HK-2 (cell line): ENCODE data around the gene CSNK1A1L.

Source experiments
- DNase-seq: peaks from one replicate; pipeline ENCODE4 v3.0.0-alpha.2; 2018; ENCODE audit not compliant: unreplicated experiment

Gene CSNK1A1L

DNA sequence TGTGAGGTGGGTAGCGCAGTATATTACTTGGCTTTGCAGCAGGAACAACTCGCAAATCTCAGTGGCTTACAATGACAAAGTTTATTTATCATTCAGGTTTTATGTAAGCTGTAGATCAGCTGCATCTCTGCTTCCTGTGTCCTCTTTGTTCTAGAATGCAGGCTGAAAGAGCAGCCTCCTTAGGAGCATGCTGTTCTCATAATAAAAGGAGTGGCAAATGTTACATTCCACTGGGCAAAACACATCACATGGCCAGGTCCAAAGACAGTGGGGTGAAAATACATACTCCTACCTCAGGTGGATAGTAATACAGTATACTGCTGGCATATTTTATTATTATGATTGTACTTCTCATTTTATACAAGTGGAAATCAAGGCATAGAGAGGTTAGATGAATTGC lies 1.2 kb upstream of the CSNK1A1L start:
- DNase-seq: no peak

DNA sequence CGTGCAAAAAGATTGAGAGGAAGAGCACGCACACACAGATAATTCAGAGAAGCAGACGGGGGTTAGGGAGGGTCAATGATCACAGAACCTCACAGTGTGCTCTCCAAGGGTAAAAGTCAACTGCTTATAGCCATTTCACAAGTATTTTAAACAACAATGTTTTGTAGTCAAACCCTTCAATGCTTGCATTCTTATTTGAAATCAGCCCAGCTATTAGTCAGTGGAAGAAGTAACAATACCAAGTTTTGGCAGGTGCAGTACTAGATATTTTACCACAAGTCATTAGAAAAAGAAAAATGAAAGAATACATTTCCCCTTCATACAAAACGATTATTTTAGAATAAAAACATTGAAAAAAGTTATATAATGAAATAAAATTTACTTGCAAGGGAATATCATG lies 2.6 kb downstream of the CSNK1A1L start:
- no peak for DNase-seq

DNA sequence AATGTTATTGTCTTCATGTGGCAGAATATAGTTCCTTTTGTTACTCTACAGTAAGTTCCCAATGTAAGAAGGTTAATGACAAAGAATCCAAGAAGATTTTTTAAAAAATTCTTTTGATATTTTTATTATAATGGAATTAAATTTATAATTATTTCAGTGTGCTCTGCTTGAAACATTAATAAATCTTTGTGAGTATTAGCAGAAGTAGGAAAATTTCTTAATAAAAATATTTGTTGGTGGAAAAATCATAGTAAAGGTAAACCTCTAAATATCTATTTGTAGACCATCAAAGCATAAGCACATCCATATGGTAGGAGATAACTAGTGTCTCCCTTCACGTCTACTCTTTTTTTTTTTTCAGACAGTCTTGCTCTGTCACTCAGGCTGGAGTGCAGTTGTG lies 4.3 kb downstream of the CSNK1A1L start:
- DNase-seq: no peak

DNA sequence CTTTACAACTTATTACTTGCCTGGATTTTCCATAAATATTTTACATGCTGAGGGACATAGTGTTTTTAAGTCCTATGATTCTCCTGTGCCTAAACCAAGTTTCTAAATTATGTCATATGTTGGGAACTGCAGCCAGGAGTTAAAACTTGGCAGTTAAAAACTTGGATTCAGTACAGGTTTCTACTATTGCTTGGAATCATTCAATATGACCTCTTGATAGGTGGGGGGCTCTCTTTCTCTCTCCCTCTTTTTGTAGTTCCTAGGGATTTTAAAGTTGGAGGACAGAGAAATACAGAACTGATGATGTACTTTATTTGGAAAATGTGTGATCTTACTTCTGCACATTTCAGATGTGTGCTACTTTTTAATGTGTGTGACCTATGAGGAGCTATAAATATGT lies 4.7 kb downstream of the CSNK1A1L start:
- no peak for DNase-seq

DNA sequence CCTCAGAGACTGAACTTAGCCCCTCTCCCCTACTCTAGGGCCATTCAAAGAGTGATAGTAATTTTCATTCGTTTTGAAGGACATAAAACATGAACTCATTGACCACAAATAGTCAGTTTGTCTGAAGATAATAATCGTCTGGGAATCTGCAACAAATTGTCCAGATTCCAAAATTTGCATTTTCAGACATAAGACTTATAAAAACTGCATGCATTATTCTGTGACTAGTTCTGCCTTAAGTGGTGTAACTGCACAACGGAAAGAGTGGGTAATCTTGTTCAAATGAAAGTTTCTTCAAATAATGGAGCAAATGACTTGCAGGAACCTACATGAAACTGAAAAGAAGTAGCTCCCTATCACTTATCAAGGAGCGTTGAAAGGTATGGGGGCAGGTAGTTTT lies 8.4 kb downstream of the CSNK1A1L start:
- DNase-seq: no peak

DNA sequence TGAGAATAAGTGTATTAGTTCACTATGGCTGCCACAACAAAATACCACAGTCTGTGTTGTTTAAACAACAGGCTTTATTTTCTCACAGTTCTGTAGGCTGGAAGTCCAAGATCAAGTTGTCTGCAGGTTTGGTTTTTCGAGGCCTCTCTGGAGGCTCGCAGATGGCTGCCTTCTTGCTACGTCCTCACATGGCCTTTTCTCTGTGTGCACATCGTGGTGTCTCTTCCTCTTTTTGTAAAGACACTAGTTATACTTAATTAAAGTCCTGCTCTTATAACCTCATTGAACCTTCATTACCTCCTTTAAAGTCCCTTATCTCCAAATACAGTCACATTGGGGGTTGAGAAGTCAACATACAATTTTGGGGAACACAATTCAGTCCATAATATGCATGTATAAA lies 10.6 kb downstream of the CSNK1A1L start:
- no peak for DNase-seq

DNA sequence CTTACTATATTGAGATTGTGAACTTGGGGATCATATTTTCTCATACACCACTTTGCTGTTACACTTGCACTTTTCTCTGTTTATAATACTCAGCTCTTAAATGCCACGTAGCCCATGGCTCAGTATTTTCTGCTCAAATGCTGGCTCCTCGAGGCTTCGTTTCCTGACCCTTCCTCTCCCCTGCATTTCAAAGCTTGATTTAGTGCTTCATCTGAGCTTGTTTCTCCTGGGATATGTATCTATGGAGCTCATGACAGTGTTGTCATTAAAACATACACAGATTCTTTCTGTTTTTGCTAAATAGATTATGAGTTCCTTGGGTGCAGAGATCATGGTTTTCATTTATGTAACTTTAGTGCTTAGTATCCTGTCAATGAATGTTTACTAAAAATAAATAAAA lies 11.4 kb downstream of the CSNK1A1L start:
- no peak for DNase-seq

DNA sequence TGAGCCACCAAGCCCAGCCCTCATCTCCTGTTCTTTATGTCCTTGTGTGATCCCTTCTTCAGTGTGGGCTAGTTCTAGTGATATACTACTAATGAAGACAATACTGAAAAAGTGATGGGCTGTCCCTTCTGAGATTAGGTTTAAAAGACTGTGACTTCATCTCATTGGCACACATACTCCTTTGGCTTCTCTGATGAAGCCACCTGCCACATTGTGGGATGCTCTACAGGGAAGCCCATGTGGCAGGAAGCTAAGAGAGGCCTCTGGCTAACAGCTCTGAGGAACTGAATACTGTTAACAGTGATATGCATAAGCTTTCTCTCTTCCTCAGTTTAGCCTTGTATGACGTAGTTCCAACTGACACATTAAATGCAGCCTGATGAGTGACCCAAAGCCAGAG lies 13.6 kb downstream of the CSNK1A1L start:
- no peak for DNase-seq

DNA sequence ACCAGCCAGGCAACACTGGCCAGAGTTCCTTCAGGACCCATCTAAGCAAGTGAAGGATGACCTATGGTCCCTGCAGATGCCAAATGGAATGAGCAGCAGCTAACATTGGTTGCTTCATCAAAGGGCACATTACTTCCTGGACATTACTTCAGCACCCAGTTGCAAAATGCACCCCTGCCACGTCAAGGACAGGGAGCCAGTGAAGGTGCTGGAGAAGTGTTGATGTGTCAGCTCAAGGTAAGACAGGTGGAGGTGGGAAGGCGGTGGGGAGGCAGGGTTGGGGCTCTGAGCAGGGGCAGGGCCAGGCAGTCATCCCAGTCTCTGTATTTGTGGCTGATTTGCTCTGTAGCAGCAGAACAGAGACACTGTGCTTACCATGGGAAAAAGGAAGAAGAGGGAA lies 14.6 kb downstream of the CSNK1A1L start:
- DNase-seq: no peak

DNA sequence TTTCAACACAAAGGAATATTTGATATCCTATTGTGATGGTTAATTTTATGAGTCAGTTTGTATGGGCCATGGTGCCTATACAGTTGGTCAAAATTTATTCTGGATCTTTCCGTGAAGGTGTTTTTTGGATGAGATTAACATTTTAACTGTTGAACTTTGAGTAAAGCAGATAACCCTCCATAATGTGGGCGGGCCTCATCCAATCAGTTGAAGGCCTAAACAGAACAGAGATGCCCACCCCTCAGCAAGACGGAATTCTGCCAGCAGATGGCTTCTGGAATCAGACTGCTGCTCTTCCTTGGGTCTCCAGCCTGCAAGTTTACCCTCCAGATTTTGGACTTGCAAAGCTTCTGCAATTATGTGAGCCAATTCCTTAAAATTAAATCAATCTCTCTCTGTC lies 16.0 kb downstream of the CSNK1A1L start:
- no peak for DNase-seq

DNA sequence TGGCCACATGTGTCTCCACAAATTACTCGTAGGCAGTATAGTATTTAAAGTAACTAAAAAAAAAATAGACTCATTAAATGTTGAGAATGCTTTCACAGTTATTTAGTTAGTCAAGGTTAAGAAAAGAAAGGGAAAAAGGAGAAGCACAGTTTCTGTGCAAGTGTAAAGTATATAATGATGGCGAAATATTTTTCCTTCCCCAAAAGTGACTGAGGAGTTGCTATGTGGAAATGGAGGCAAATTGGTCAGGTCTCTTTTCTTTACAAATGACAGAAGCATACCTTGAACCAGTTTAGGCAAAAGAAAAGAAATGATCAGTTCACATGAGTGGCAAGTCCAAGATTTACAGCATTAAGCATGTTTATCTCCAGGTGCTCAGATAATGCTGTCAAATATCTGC lies 18.0 kb downstream of the CSNK1A1L start:
- DNase-seq: no peak

DNA sequence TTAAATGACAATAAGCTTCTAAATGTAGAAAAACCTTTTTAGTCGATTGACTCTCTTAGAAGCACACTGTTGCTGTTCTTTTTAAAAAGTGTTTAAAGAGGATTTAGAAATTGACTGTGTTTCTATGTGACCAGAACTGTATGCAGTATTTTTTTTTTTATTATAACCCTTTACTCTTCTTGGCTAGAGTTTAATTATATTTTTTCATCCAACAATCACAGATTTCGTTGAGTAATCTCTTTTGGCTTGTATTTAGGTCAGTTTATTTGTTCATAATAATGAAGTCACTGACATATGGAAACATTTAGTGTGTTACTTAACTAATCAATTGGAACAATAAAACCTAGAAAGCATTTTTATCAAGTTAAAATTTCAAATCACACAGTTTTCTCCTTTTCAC lies 19.9 kb downstream of the CSNK1A1L start:
- no peak for DNase-seq

DNA sequence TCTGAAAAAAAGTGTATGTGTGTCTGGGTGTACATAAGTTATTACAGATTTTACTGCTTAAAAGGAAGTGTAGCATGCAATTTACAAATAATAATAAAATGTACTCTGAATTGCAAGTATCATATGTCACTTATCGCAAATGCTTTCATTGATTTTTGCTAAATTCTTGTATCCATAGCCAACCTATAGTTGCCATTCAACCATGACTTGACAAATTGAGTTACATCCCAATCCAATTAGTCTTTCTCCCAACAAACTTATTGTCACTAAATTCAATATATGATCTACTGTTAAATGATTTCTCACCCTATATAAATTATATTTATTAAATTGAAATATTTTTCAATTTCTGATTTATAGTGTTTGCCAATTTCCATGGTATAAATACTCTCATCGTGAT lies 28.6 kb downstream of the CSNK1A1L start:
- no peak for DNase-seq

DNA sequence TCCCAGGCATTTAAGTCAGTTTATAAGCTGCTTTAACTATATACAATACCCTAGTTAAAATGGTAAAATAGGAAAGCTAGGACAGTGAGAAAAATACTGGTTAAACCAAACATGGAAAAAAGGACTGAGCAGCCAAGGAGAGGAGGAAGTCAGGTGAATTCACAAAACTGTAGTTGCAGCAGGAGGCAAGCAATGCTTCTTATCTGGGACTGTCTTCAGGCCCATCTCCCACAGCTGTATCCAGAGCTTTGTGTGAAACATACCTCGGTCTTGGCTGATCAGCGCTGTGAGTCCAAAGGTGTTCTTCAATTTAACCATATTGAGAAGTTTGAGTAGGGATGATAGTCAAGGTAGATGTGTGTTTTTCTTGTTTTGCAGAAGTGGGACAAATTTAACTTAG lies 30.3 kb downstream of the CSNK1A1L start:
- no peak for DNase-seq

DNA sequence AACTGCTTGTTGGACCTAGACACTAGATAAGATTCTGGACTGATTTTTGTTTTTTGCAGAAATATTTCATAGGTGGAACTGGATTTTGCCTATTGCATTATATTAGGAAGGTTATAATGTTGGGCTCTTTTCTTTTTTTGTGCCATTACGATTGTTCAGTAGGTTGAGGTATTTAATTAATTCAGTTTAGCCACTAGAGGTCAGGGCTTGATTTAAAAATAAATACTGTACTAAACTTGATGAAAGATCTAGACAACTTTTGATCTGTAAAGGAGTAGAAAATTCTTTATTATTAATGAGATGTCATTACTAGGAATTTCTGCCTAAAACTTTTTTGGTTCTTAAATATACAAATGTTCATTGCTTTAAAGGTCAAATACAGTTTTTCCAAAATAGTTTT lies 30.8 kb downstream of the CSNK1A1L start:
- no peak for DNase-seq

DNA sequence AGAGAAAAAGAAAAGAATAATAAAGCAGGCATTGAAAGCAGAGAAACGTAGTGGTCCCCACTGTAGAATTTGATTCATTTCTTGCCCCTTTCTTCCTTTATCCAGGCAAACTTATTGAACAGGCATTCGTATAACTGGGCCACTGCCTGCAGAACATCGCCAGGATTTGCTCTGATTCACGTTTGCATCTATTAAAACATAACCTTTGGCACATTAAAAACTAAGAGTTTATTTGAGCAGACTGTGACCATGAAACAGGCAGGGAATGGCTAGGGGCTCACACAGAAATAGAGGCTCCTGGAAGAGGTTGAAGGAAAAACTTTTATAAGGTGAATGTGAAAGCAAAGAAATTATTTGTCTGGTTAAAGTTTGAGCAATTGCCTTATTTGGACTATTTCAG lies 33.4 kb downstream of the CSNK1A1L start:
- no peak for DNase-seq

DNA sequence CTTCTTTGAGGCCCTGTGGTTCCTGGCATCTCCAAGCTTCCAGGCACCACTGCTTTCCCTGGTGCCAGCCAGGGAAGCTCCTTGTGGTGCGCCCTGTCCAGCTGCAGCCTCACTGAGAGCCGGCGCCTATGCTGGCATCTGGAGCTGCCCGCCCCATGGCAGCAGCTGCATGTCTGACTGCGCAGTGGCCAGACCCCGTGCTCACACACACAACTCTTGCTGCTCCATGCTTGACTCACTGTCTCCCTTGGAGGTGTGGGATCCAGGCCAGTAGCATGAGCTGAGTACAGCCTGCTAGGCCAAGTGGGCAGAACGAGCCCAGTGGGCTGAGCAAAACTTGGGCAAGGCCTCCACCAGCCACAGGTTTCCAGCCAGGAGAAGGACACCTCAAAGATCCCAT lies 34.5 kb downstream of the CSNK1A1L start:
- no peak for DNase-seq

DNA sequence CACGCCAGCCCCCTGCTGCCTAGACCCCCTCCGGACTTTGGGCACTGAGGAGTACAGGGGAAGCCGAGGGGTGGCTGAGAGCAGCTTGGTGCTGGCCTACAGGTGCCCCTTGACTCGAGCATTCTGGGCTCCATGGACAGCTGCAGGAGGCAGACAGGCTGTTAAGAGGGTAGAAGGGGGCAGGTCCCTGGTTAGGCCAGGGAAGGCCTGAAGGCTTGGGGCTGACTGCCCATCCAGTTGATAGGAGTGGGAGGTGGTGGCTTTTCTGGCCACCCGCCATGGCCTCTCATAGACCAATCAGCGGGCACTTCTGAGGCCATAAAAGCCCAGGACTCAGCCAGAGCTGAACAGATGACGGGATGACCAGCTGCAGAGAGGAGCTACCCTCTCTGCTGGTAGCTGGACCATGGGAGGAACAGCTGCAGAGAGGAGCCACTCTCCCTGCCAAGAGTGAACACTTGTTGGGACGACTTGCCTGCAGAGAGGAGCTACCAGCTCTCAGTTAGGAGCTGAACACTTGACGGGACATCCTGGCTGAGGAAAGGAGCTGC lies 35.2 kb downstream of the CSNK1A1L start:
- no peak for DNase-seq

DNA sequence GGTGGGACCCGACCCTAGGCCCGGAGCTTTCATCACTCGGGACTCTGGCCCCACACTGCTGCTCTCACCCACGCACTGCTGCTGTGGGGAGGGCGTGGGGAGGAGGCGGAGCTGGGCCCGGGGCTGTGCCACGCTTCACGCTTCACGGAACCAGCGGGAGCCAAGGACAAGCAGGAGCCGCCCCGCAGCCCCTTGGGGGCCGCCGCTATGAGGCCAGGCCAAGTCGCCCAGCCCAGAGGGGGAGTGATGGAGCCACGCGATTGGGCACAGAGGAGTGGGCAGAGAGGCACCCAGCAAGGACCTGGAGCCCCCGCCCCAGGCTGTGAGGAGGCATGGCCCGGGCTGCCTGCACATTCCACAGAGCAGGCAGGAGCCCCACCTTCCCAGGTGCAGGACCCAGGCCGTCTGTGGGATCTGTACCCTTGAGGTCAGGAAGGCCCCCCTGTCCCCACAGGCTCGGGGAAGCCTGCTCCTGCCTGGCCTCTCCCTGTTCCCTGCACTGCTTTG lies 35.8 kb downstream of the CSNK1A1L start:
- DNase-seq: no peak

DNA sequence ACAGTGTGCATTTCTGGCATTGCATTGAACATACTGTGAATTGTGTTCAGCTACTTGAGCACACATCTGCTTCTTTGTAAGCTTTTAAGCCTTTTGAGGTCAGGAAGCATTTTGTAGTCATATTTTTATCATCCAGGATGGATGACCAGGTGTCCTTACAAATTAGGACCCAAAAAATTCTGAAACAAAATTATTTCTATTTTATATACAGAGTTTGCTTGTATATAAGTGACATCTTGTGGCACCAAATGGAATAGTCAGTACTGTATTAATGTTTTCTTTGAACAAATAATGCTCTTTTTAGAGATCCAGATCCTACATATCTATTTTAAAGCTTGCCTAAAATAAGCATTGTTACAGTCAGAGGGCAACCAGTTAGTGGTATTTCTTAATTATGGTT lies 36.5 kb downstream of the CSNK1A1L start:
- no peak for DNase-seq

DNA sequence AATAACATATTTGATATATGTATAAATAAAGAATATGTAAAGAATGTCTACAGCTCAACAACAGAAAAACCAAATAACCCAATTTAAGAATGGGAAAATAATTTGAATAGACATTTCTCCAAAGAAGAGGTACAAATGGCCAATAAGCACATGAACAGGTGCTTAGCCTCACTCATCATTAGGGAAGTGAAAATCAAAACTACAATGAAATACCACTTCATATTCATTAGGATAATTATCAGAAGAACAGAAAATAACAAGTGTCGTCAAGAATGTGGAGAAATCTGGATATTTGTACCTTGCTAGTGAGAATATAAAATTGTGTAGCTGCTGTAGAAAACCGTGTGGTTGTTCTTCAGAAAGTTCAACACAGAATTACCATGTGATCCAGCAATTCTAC lies 37.6 kb downstream of the CSNK1A1L start:
- DNase-seq: no peak

DNA sequence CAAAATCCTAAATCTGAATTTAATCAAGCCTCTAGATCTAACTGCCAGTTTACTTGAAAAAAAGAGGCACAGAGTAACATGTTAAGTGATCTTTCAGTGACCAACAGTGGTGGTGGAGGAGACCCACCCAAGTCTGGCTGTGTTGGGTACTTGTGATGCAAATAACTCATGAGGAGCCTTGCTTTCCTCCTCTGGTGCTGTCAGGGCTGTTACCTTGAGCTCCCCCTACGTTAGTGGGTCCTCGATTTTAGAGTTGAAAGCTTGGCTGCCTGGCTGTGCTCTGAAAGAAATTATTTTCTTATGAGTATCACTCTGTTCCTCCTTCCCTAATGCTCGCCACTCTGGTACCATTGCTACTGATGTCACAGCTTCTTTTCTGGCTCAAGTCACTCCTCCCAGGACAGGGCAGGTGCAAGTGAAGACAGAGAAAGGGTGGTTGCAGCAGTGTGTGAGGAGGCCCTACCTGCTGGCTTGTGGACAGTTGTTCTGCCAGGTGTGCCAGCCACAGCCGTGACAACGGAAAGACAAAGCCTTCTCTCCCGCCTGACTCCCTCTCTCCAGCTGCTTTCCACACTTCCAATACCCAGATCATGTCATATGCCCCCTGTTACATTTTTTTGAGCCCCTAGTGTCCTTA lies 39.5 kb downstream of the CSNK1A1L start:
- no peak for DNase-seq

DNA sequence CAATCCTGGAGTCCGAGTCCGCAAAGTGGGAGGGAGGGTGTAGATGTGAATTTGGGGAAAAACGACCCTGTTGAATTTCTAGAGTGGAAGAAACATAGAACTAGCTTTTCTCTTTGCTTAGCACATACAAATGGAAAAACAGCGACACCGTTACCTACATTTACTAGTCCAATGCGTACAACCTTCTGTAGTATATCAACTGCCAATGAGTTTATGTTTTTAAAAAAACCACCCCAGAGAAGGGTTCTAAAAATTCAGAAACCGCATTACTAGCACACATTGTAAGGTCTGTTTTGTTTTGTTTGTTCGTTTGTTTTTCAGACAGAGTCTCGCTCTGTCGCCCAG lies 45.6 kb downstream of the CSNK1A1L start:
- no peak for DNase-seq
